ENCODE measurements around the gene PGAM2.

PGAM2 gene

DNA sequence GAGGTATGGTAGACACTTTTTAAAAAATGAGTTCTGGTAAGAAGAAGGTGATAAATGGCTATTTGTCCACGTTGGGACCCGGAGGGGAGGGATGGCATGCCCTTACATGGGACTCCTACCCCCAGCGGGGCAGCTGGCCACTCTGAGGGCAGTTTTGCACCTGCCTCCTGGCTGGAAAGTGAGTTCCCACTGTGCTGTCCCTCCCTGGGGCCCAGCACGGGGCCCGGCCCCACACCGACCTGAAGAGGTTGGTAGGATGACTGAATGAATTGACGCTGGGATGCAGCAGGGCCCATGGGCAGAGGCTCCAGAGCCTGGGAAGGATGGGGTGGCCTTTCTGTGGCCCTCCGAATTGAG is 38.2 kb upstream of the PGAM2 start:
- DNase-seq (ENCODE audit: low read depth), result no peak

DNA sequence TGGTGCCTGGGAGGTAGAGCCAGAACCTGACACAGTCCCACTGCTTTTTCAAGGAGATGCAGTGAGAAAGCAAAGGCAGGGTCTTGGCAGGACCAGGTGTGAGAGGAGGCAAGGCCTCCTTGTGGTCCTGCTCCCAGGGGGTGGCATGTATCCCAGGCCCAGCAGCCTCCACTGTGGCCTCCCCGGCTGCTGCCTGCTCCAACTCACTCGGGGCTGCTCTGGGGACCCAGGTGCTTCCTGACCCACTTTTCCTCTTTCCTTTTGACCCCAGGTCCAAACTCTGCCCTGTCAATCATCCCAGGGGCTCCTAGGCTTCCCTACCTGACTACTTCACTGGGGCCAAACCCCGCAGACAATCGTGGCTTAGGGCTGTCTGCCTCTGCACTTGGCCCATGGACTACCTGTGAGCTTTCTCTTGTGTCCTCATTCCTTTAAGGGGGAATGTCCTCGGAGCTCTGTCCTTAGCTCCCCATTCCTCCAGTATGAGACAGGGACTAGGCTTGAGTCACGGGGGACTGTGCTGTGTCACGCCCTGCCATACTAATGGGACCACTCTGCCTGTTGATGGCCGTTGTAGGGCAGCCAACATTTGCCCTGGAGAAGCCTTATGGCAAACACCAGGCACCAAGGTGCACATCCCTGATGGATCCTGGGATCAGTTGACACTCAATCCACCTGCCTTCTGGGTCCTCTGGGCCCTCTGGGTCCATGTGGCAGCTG is 37.6 kb upstream of the PGAM2 start:
- no peak for DNase-seq (ENCODE audit: low read depth)

DNA sequence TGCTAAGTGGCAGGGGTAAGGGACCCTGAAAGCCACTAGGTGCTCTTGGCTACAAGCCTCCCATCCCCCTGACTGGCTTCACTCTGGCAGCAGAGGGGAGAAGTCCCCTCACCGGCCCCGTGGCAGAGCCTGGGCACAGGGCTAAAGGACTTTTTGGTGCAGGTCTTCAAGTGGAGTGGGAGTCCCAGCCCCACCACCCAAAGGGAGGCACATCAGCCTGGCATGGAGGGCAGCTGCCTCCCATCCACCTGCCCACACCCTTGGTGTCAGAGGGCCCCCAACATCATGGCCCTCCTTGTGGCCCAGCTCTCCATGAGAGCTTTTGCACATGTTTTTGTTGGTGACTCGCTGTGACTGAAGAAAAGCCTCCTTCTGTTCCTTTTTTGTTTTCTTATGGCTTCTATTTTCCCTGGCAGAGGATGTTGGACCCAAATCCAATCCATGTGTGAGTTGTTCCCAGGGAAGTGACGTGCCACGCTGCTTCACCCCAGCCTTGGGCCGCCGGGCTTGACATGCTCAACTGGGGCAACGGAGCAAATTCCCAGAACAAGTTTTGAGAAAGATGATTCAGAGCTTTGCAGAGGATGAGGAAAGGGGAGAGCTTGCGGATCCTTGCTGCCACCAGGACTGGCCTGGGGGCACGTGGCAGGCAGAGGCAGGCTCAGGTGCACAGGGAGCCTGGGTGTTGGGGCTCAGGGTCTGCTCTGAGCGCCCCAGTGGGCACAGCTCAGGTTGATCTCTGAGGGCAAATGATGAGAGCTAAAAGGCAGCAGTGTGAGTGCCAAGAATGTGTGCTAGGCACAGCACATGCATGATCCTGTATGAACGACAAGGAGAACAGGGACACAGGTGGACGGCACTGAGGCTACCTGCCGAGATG is 36.8 kb upstream of the PGAM2 start:
- DNase-seq (ENCODE audit: low read depth), result no peak

DNA sequence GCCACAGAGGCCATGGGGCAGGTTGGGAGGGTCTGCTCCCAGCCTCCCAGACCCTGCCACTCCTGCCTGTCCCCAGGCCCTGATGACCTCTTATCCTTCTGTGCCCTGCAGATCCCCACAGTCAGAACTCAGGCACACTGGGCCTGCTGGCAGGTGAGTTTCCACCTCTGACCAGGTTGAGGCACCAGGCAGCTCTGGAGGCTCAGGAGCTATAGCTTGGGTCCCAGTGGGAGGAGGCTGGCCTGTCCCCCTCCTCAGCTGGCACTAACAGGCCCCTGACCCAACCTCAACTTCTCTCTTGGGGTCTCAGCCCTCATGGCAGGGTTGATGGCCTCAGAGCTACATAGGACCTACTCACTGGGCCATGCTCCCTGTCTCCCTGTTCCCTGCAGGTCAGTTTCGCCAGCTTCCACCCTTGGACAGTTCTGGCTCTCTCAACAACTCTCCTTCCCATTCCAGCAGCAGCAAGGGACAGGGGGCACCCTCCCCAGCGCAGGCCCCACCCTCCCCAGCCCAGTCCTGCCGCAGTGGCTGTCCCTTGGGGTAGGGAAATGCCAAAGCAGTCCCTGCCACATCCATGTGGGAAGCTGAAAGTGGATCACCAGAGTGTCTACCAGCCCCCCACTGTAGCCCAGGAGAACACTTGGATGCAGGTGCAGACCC is 36.1 kb upstream of the PGAM2 start:
- no peak for DNase-seq (ENCODE audit: low read depth)

DNA sequence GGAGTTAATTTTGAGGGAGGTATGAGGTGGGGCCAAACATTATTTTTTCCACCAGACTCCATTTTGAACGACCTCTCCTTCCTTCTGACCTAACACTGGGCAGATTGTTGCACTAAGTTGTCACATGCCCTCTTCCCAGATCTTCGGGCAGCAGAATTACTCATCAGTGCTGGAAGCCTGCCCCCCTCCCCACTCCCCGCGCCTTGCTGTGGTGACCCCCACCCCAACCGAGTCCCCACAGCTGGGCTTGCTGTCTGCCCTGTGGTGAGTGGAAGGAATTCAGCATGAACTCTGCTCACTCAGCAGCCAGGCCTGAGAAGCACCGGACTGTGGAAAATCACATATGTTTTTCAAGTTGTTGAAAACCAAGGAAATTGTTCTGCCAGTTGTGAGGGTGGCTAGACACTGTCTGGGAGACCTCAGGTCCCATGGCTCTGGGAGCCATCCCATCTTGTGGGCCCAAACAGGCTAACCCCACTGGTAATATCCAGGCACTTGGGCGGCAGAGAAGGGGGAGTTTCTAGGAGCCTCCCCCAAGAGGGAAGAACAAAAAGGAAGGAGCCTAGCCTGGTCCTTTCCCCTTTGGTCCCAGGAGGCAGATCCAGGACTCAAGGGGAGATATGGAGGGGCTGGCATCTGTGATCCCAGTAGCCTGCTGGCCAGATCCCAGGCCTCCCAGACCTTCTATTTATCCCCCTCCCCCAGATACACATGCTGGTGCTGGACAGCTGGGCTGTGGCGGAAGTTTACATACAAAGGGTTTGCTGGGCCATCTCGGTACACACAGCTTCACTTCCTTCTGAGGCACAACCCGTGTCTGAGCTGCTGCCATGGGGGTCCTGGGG is 35.3 kb upstream of the PGAM2 start:
- DNase-seq (ENCODE audit: low read depth), result no peak

DNA sequence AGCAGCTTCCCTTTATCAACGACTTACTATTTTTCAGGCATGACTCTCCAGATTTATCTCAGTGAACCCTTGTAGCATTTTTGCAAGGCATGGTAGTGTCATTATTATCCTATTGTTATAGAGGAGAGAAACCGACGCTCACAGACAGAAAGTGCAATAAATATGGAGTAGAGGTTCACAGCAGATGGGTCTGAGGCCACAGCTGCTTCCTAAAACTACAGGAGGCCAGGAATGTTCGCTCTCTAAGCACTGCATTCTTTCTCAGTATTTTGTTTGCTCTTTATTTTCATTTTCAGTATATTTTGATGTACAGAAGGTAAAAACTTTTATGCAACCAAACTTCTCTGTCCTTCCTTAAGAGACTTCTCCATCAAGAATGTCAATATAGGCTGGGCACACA is 34.3 kb upstream of the PGAM2 start:
- DNase-seq (ENCODE audit: low read depth), result no peak

DNA sequence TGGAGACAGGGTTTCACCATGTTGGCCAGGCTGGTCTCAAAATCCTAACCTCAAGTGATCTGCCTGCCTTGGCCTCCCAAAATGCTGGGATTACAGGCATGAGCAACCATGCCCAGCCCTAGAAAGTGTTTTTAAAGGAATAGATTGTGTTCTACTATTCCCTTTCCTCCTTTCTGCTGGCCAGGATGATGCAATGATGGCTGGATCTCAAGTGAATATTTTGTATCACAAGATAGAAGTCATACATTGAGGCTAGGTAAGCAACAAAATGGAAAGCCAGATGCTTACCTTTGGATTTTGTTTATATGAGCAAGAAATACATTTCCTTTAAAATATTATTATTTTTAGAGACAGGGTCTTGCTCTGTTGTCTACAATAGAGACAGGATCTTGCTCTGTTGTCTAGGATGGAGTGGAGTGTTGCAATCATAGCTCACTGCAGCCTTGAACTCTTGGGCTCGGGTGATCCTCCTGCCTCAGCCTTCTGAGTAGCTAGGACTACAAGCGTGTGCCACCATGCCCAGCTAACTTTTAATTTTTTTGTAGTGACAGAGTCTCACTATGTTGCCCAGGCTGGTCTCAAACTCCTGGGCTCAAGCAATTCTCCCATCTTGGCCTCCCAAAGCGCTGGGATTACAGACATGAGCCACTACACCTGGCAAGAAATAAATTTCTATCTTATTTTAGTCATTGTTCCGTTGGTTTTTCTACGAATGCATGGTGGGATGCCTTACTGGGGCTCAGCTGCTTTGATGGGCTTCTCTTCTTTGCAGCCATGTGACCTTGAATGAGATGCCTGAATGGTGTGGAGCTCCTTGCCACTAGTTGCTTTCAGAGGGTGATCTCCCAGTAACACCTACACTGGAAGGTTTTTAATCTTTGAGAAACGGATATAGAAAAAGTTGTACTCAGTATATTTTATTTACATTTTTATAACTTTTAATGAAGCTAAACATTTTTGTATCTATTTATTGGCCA is 33.0 kb upstream of the PGAM2 start:
- DNase-seq (ENCODE audit: low read depth), result no peak

DNA sequence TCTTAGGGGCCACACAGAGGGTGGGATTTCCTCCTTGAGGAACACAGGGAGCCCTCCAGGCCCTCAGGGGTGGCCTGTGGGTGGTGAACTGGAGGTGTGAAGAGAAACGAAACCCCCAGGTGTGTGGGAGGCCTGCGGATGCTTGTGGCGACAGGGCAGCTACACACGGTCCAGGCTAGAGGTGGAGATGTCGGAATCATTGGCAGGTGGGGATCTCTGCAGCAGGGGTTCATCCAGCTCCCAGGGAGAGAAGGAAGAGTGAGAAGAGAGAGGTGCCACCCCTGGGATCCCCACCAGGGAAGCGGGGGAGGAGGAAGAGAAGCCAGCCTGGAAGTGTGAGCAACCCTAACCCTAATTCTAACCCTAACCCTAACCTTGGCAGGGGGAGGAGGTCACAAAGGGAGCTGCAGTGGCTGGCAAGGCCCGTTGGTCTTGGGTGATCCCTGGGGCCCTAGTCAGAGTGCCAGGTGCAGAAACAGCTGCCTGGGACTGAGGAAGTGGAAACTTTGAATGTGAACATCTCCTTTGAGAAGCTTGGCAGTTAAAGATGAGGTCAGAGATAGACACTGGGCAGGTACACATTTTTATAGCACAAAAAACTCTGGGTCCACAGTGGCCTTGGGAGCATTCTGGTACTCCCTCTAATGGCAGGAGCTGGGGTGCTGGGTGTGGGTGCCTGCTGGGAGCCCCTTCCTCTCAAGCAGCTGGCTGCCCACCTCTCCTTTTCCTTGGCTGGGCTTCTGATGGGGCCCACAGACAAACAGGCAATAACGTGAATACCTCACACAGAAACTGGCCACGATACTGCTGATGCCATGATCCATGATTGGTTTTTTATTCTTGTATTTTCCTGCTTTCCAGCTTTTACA is 31.9 kb upstream of the PGAM2 start:
- no peak for DNase-seq (ENCODE audit: low read depth)

DNA sequence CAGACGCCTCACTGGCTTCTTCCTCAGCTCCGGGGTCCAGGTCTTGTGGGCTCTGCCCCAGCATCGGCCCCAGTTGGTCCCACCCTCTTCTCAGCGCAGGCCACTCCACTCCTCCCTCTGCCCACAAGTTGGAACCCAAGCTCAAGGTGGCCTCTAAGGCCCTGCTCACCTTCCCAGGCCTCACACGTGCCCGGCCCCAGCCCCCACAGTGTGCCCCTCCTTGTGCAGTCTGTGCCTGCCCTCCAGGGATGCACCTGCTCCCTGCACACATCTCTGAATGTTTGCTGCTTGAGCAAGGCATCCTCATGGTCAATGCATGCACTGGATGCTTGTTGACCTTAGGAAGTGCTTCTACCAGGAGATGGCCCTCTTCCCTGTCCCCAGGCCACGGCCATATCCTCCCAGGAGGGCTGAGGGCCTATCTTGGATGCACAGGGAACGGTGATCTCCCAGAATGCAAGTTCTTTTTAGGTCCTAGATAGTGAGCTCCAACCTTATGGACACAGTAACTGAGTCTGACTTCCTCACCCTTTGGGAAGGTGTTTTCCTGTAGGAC is 31.0 kb upstream of the PGAM2 start:
- DNase-seq (ENCODE audit: low read depth), result no peak

DNA sequence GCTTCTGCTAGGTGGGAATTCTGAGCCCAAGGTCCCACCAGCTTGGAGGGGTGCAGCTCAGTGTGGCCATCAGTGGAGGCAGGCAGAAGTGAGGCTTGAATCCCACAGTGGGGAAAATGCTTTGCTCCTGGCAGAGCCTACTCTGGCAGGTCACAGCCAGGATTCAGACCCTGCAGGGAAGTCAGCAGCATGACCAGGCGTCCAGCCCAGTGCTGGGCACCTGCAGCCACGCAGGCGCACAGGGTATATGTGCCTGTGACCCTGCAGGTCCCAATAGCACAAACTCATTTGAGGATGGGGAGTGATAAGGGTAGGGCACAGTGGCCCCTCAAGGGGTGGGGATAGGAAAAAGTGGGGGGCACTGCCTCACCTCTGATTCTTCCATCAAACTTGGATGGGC is 30.4 kb upstream of the PGAM2 start:
- DNase-seq (ENCODE audit: low read depth), result no peak

DNA sequence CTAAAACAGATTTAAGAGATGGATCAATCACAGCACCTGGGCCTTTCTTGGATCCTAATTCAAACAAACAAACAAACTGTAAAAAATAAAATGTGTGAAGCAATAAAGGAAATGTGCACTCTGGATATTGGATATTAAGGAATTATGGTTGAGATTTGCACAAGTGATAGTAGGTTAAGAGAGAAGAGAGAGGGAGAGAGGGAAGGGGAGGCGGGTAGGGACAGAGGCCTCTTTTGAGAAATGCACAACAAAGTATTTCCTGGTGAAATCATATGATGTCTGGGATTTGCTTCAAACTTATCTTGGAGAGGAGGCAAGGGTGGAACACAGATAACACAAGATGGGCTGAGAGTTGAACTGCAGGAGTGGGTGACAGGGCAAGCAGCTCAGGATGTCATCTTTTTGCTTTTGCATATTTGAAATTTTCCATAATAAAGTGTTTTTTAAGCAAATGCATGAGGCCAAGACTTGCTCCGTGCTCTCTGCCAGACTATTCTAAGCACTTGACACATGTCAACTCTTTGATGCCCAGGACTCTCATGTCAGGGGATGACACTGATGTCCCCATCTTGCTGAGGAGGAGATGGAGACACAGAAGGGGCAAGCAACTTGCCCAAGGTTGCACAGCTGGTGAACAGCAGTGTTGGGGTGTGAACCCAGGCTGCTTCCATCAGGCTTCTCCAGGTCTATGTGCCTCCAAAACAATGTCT is 29.7 kb upstream of the PGAM2 start:
- no peak for DNase-seq (ENCODE audit: low read depth)

DNA sequence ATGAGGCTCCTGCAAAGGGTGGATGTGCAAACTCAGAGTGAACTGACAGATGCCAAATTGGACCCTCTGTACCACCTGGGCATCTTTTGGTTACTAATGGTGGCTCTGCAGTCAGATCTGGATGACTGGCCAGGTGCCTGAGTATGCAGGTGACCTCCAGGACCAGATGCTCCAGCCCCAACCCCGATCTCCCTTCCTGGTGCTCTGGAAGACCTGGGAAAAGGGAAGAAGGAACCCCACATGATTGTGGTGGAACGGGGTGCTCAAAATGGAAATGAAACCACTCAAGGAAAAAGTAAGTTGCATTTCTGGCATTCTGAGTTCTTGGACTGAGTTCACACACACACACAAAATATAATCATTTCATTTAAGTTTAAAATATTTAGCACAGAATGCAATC is 29.0 kb upstream of the PGAM2 start:
- DNase-seq (ENCODE audit: low read depth), result no peak

DNA sequence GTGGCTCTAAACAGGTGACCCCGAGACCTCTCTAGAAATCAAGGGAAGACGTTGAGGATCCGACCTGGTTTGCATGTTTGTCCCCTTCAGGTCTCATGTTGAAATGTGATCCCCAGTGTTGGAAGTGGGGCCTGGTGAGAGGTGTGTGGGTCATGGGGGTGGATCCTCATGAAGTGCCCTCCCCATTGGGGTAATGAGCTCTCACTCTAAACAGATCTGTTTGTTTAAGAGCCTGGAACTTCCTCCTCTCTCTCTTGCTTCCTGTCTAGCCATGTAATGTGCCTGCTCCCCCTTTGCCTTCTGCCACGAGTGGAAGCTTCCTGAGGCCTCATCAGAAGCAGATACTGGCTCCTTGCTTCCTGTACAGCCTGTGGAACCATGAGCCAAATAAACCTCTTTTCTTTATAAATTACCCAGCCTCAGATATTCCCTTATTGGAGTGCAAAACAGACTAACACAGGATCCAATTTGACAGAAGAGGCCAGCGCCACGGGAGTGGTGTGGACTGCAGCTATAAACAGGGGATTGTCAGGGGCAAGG is 27.8 kb upstream of the PGAM2 start:
- DNase-seq (ENCODE audit: low read depth), result no peak

DNA sequence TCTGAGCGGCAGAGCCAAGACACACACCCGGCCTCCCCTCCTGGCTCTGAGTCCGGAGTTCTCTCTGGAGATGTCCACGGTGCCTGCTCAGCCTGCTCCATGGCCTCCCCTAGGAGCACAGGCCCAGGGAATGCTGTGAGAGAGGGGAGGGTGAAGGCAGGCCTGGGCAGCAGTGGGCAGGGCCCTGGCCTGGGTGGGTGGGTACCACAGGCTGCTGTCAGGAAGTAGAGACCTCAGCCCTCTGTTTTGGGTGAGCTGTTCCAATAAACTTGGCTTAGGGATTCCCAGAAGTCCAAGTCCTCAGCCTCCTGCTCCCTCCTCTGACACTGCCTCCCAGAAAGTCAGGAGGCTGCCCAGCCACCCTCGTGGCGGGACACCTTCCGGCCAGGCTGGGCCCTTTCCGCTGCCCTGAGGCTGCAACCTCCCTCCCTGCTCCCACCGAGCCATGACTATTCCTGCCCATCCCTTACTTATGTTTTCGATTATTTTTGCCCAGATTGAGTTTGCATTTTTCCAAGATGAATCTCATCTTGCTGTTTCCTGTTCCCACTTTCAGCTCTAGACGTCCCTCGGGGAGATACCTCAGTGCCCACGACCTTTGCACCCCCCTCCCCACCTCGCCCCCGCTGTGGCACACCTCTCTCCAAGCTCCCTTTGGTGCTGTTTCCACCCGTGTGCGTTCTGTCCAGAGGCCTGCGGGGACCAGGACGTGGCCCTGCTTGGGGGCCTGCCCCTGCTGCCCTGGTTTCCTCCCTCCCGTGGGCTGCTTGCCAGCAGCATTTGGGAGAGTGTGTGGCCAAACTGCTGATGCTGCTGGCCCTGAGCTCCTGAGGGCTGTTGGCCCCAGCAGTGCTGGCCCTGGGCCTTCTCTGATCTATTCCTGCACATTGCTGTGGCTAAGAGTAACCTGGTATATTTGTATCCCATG is 22.8 kb upstream of the PGAM2 start:
- DNase-seq (ENCODE audit: low read depth), result no peak

DNA sequence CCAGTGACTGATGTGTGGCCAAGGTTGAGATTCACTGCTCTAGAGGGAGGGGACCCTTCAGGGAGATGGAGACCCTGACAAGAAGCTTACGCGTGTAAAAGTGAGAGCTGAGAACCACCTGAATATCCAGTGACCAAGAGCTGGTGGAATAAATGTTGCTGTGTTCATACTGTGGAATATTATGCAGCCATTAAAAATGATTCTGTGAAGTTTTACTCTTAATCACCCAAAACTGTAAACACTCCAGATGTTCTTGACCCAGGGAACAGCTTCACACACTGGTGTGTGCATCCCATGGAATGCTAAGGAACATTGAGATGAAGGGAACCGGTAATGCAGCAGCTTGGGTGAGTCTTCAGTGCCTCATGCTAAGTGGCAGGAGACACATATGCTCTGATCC is 21.3 kb upstream of the PGAM2 start:
- DNase-seq (ENCODE audit: low read depth), result no peak

DNA sequence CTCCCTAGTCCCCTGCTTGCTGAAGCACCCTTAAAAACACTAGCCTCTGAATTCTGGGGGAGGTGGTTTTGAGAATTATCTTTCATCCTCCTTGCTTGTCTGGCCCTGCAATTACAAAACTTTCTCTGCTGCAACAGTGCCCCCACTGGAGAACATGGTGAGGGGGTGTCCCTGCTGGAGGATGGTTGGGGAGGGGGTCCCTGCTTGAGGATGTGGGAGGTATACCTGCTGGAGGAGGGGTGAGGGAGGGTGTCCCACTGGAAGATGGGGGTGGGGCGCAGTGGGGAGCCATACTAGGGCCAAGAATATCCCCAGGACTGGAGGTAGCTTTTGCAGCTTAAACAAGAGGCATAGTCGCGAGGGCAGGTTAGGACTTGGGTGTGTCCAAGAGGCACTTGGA is 20.2 kb upstream of the PGAM2 start:
- DNase-seq (ENCODE audit: low read depth), result no peak

DNA sequence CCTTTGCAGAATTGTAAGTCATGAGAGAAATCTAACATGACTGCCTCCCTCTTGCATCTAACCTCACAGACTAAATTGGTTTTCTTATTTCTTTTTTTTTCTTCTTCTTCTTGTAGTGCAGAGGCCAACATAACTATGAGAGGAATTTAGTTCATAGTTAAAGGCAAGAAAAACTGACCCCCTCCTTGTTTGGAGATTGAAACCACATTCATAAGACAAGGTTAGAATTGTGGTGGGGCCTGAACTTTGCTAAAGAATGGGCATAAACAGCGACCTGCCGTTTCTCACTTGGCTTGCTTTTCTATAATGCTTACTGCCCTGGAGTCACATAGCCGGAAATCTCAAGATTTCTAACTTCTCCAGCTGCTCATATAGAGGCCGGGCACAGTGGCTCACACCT is 19.3 kb upstream of the PGAM2 start:
- no peak for DNase-seq (ENCODE audit: low read depth)

DNA sequence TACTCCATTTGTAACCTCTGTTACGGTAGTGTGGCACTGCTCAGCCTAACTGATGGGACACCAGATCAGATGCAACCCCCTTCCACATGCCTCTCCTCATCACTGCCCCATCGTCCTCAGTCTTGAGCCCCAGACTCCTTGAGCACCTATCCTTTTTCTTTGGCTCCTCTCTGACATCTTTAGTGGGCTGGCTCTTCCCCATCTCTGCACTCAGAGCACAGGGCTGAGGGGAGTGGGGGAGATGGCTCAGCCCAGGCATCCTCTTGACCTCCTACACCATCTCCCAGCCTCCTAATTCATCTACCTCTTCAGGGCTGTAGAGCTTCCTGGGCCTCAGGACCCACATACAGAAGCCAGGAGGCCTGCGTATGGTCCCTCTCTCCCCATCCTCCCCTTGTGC is 18.4 kb upstream of the PGAM2 start:
- no peak for DNase-seq (ENCODE audit: low read depth)

Data from stimulated activated CD8-positive, alpha-beta memory T cell treated with anti-CD3 and anti-CD28 coated beads, Interleukin-12 subunit alpha, Interleukin-12 subunit beta, amount 100 ng/mL, for 1 hour (primary cell).